Gastrocnemius medialis (tissue), 4 donors: Measurements from ENCODE around the gene SEC31B. TPM values are rescaled to one million over a fixed set of nuclear protein-coding genes. Genes with fewer than 3 reads are reported as not detected.

Experiments used
- ATAC-seq, 2 donors: fragments of 150-250 bp; one replicate each; pipeline ENCODE4 v1.9.1; 2016
- DNase-seq, 2 donors: peaks; one replicate each; pipeline ENCODE4 v3.0.0-alpha.2; 2019
- H3K27ac ChIP-seq, 4 donors: fragments of 200-600 bp; sonication (generic); 1 replicate in 1 of 4; 2 replicates in 3 of 4; pipeline ENCODE4 v1.5.1; 2016 to 2018; ENCODE audit warnings: mild to moderate bottlenecking in 2 of 4, moderate library complexity in 1 of 4
- H3K27me3 ChIP-seq, 3 donors: fragments of 200-600 bp; sonication (generic) in 2 of 3; 1 replicate in 1 of 3; 2 replicates in 2 of 3; pipeline versions ENCODE4 v1.5.1 to v1.6.0; 2016 to 2019; ENCODE audit warnings: mild to moderate bottlenecking in 1 of 3, moderate library complexity in 1 of 3
- H3K36me3 ChIP-seq, 2 donors: fragments of 200-600 bp; sonication (generic) in 1 of 2; one replicate each; pipeline ENCODE4 v1.5.1; 2017 to 2018
- H3K4me1 ChIP-seq, 2 donors: fragments of 200-600 bp; sonication (generic) in 1 of 2; one replicate each; pipeline ENCODE4 v1.5.1; 2016 to 2017; ENCODE audit warnings: mild to moderate bottlenecking in 2 of 2
- H3K4me3 ChIP-seq, 4 donors: fragments of 200-600 bp; sonication (generic) in 3 of 4; 1 replicate in 1 of 4; 2 replicates in 3 of 4; pipeline ENCODE4 v1.5.1; 2016 to 2019; ENCODE audit warnings: mild to moderate bottlenecking in 2 of 4
- H3K9me3 ChIP-seq, 3 donors: fragments of 200-600 bp; sonication (generic) in 2 of 3; 1 replicate in 1 of 3; 2 replicates in 2 of 3; pipeline ENCODE4 v1.5.1; 2016 to 2019
- POLR2A ChIP-seq, 2 donors: fragments of 450-650 bp; IDR thresholded peaks; one replicate each; pipeline ENCODE4 v1.6.1; 2017; ENCODE audit warnings: antibody characterized with exemption in 2 of 2, mild to moderate bottlenecking in 2 of 2, moderate library complexity in 2 of 2
- in situ Hi-C, 4 donors: fragments of 200-750 bp; cut with MboI; loops; one replicate each; pipeline versions ENCODE4 v1.15.0 to v1.8.0; 2017; ENCODE audit warnings: low sequenced_read_pairs in 4 of 4
- intact Hi-C: fragments of 100-400 bp; cut with DNase I; formaldehyde crosslinking; loops from one replicate; pipeline ENCODE4 v1.15.1; 2023; ENCODE audit warnings: low total_unique reads
- total RNA-seq, 4 donors: library from RNA; depleted of rRNA; stranded (reverse); fragments of >200 nt; gene quantifications; one replicate each; pipeline versions ENCODE4 v1.1.0 to v1.2.3, GENCODE V29; 2016
- TF ChIP-seq, protein P1 (sequence below), 5 experiments: fragments of 450-650 bp in 3 of 5; fragments of 200-600 bp in 2 of 5; sonication (generic) in 2 of 5; IDR thresholded peaks in 4 of 5; conservative IDR thresholded peaks in 1 of 5; 1 replicate in 4 of 5; 2 replicates in 1 of 5; pipeline ENCODE4 v1.5.1; 2016 to 2019; ENCODE audit warnings: antibody characterized with exemption in 5 of 5, mild to moderate bottlenecking in 3 of 5, moderate library complexity in 3 of 5

The SEC31B gene
- total RNA-seq, 4 donors from 2014 or later = 1.7 to 3.8 (median 2.1) TPM

DNA sequence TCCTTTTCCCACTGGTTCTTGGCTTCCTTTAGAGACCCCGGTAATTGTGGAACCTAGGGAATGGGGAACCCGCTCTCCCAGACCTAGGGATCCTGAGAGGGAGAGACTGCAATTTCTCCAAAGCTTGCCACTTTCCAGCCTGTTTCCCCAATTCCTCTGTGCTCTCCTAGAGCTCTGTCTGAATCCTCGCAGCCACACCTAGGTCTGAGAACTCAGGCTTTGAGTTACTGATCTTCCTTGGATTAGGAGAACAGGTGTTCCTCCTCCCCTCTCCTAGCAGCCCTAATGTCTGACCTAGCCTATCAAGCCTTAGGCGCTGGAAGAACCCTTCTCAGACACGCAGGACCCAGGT lies 36.9 kb downstream of the SEC31B start:
- intact Hi-C loops (loop anchor here (1.0 to 2.0 kb wide), 2 partner anchors 35 to 50 kb away; no protein-coding TSS in a partner anchor), in situ Hi-C loops (no loop called here)
- DNase-seq = no peak
- Histone ChIP-seq H3K36me3 (peaks cover 0 to 10% of the 10 kb centered on the region in 2 donors), H3K27me3 (peaks cover 3 to 23% (median 19%) of the 10 kb centered on the region in 3 donors), H3K27ac (no peak overlapping the region), H3K4me3 (peak overlapping the region; percentile 48 to 70 (median 57)), H3K9me3 (no peaks in the 10 kb centered on the region), H3K4me1 (peaks cover 7 to 14% of the 10 kb centered on the region in 2 donors)
- TF ChIP-seq POLR2A (IDR thresholded peaks at IDR 0.05) = no peak
- TF ChIP-seq, protein P1, sequence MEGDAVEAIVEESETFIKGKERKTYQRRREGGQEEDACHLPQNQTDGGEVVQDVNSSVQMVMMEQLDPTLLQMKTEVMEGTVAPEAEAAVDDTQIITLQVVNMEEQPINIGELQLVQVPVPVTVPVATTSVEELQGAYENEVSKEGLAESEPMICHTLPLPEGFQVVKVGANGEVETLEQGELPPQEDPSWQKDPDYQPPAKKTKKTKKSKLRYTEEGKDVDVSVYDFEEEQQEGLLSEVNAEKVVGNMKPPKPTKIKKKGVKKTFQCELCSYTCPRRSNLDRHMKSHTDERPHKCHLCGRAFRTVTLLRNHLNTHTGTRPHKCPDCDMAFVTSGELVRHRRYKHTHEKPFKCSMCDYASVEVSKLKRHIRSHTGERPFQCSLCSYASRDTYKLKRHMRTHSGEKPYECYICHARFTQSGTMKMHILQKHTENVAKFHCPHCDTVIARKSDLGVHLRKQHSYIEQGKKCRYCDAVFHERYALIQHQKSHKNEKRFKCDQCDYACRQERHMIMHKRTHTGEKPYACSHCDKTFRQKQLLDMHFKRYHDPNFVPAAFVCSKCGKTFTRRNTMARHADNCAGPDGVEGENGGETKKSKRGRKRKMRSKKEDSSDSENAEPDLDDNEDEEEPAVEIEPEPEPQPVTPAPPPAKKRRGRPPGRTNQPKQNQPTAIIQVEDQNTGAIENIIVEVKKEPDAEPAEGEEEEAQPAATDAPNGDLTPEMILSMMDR (IDR thresholded peaks at IDR 0.05 in 4 of 5, conservative IDR thresholded peaks at IDR 0.05 in 1 of 5) = no peak
- no peak for ATAC-seq

DNA sequence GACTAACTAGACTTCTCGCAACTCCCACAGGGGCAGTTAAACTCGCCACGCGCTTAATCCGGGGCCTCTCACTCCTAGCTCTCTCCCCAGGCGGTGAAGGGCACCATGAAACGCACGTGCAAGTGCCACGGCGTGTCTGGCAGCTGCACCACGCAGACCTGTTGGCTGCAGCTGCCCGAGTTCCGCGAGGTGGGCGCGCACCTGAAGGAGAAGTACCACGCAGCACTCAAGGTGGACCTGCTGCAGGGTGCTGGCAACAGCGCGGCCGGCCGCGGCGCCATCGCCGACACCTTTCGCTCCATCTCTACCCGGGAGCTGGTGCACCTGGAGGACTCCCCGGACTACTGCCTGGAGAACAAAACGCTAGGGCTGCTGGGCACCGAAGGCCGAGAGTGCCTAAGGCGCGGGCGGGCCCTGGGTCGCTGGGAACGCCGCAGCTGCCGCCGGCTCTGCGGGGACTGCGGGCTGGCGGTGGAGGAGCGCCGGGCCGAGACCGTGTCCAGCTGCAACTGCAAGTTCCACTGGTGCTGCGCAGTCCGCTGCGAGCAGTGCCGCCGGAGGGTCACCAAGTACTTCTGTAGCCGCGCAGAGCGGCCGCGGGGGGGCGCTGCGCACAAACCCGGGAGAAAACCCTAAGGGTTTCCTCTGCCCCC lies 37.4 kb downstream of the SEC31B start:
- Histone ChIP-seq H3K4me1 (peaks cover 7 to 14% of the 10 kb centered on the region in 2 donors), H3K27ac (peak overlapping the region in 1 of 4 donors; percentile 32), H3K27me3 (peaks cover 3 to 23% (median 19%) of the 10 kb centered on the region in 3 donors), H3K9me3 (no peaks in the 10 kb centered on the region), H3K36me3 (peaks cover 0 to 5% of the 10 kb centered on the region in 2 donors), H3K4me3 (peak overlapping the region; percentile 48 to 70 (median 57))
- TF ChIP-seq POLR2A (IDR thresholded peaks at IDR 0.05) = no peak
- TF ChIP-seq, protein P1 (IDR thresholded peaks at IDR 0.05 in 4 of 5, conservative IDR thresholded peaks at IDR 0.05 in 1 of 5) = peak; percentile 42 to 84 (median 75)
- DNase-seq (peak; percentile 39 to 61), ATAC-seq (peak; percentile 55 to 77)
- in situ Hi-C loops = no loop called here
- intact Hi-C loops = loop anchor here (1.0 to 2.0 kb wide), 2 partner anchors 36 to 50 kb away; no protein-coding TSS in a partner anchor

DNA sequence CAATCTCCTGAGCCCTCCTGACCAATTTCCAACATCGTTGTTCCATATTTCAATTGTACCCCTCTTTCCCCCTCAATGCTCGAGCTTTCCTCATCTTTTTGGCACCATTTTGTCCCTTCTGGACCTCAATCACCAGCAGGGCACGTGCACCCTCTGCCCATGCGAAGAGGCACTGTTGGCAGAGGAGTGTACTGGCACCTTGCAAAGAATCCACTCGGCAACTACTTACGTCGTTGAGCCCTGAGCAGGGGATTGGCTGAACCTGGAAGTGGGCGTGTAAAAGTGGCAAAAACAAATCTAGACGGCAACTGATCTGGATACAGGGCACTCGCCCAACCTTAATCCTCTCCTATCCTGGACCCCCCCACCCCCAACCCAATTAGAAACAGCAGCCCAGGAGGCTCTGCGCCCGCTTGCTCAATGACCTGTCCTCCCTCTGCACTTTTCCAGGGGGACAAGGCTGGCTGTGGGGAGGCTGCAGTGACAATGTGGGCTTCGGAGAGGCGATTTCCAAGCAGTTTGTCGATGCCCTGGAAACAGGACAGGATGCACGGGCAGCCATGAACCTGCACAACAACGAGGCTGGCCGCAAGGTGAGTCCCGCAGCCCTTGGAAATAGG lies 38.1 kb downstream of the SEC31B start:
- peaks cover 3 to 23% (median 19%) of the 10 kb centered on the region in 3 donors for H3K27me3 ChIP-seq
- peaks cover 7 to 14% of the 10 kb centered on the region in 2 donors for H3K4me1 ChIP-seq
- in situ Hi-C loops (no loop called here), intact Hi-C loops (loop anchor here (1.0 to 2.0 kb wide), 2 partner anchors 37 to 49 kb away; no protein-coding TSS in a partner anchor)
- no peaks in the 10 kb centered on the region for H3K9me3 ChIP-seq
- H3K27ac ChIP-seq = no peak overlapping the region
- TF ChIP-seq POLR2A (IDR thresholded peaks at IDR 0.05) = no peak
- TF ChIP-seq, protein P1 (IDR thresholded peaks at IDR 0.05 in 4 of 5, conservative IDR thresholded peaks at IDR 0.05 in 1 of 5) = no peak
- peak overlapping the region; percentile 48 to 70 (median 57) for H3K4me3 ChIP-seq
- DNase-seq = peak; percentile 70 to 83
- H3K36me3 ChIP-seq = no peaks in the 10 kb centered on the region
- ATAC-seq = peak; percentile 98

DNA sequence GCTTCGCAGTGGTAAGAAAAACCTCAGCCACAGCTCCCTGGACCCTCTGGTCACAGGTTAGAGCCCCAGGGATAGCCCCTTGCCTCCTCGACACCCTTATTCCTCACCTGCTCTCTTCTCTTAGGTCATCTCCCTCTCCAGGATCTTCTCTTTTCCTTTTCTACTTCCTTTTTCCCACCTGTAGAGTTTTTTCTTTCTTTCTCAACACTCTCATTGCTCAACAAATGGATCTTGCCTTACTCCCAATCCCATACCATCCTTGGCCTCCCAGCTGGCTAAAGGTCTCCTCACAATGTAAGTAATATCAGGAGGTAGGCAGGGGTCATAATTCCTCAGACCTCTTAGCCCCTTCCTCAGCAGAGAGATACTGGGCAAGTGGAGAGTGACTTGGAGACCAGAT lies 39.7 kb downstream of the SEC31B start:
- in situ Hi-C loops = no loop called here

More for the DNA sequence above, 39.7 kb downstream of the SEC31B start:
- no peak for ATAC-seq
- intact Hi-C loops = no loop called here
- DNase-seq = no peak
- Histone ChIP-seq H3K36me3 (no peaks in the 10 kb centered on the region), H3K4me3 (no peak overlapping the region), H3K9me3 (no peaks in the 10 kb centered on the region), H3K27me3 (peaks cover 3 to 23% (median 19%) of the 10 kb centered on the region in 3 donors), H3K4me1 (peaks cover 7 to 14% of the 10 kb centered on the region in 2 donors), H3K27ac (no peak overlapping the region)
- TF ChIP-seq, protein P1 (IDR thresholded peaks at IDR 0.05 in 4 of 5, conservative IDR thresholded peaks at IDR 0.05 in 1 of 5) = no peak
- TF ChIP-seq POLR2A (IDR thresholded peaks at IDR 0.05) = no peak
